Lower leg skin (tissue), 3 donors: ENCODE measurements around the gene FKBP6.

ENCODE experiments used
- POLR2A ChIP-seq, 2 donors: fragments of 450-650 bp; IDR thresholded peaks; one replicate each; pipeline ENCODE4 v1.6.1; 2016 to 2017; ENCODE audit warnings: antibody characterized with exemption in 2 of 2, mild to moderate bottlenecking in 1 of 2, moderate library complexity in 1 of 2
- TF ChIP-seq, protein P1 (sequence below), 3 donors: fragments of 450-650 bp; IDR thresholded peaks; one replicate each; pipeline ENCODE4 v1.5.1; 2016; ENCODE audit warnings: antibody characterized with exemption in 3 of 3, mild to moderate bottlenecking in 3 of 3, moderate library complexity in 2 of 3

DNA sequence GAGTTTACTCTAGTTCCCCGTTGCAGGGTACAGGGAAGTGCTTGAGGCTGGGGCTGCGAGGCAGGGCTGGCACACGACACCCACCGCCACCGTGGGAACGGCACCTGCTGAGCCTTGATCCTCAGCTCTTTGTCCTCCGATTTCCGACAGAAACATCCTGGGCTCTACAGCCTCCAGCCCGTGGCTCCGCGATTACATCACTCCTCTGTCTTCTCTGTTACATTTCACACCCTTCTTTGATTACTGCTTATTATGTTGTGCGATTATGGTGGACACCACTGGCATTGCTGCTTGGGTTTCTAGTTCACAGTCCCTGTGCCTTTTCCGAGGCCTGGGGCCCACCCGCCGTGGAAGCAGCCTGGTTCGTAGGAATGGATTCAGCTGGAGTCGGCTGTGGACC lies 26.9 kb downstream of the FKBP6 start:
- TF ChIP-seq POLR2A (IDR thresholded peaks at IDR 0.05), result no peak
- TF ChIP-seq, protein P1, sequence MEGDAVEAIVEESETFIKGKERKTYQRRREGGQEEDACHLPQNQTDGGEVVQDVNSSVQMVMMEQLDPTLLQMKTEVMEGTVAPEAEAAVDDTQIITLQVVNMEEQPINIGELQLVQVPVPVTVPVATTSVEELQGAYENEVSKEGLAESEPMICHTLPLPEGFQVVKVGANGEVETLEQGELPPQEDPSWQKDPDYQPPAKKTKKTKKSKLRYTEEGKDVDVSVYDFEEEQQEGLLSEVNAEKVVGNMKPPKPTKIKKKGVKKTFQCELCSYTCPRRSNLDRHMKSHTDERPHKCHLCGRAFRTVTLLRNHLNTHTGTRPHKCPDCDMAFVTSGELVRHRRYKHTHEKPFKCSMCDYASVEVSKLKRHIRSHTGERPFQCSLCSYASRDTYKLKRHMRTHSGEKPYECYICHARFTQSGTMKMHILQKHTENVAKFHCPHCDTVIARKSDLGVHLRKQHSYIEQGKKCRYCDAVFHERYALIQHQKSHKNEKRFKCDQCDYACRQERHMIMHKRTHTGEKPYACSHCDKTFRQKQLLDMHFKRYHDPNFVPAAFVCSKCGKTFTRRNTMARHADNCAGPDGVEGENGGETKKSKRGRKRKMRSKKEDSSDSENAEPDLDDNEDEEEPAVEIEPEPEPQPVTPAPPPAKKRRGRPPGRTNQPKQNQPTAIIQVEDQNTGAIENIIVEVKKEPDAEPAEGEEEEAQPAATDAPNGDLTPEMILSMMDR (IDR thresholded peaks at IDR 0.05), result no peak
